ENCODE results near the gene MED1.

Gene MED1

GRCh38 chr17:39486242-39486641 lies 35.2 kb upstream of the MED1 start (continued):
- TF ChIP-seq PRDM6 (tag by site-specific recombination; IDR thresholded peaks at IDR 0.05) (peak; percentile 57; the same call in 1 of the 2 replicates), ZNF777 (tag by site-specific recombination; IDR thresholded peaks at IDR 0.05; ENCODE audit: borderline replicate concordance) (no peak), GFI1B (tag by site-specific recombination; IDR thresholded peaks at IDR 0.05) (peak; percentile 86; the same call in 1 of the 2 replicates), SCRT1 (tag by site-specific recombination; IDR thresholded peaks at IDR 0.05; ENCODE audit: borderline replicate concordance) (no peak), IKZF3 (tag by site-specific recombination; IDR thresholded peaks at IDR 0.05) (peak; percentile 93), ZNF701 (tag by site-specific recombination; IDR thresholded peaks at IDR 0.05) (no peak), ZNF558 (tag by site-specific recombination; IDR thresholded peaks at IDR 0.05) (no peak), ZNF280D (tag by site-specific recombination; IDR thresholded peaks at IDR 0.05) (no peak), ZIC2 (tag by site-specific recombination; IDR thresholded peaks at IDR 0.05) (peak; percentile 29)

GRCh38 chr17:39485555-39485954 lies 34.5 kb upstream of the MED1 start:
- ChIA-PET CTCF (interaction anchor here (0.7 to 1.6 kb wide), 6 partner anchors 13 to 215 kb away, joined by 3 to 4 read pairs (median 3); no protein-coding TSS in a partner anchor), POLR2A (interaction anchor here (0.6 to 2.2 kb wide), 8 partner anchors 10 to 85 kb away, joined by 3 to 21 read pairs (median 5); partner anchors contain the start of genes CDK12 and MED1)
- TF ChIP-seq INSM2 (tag by site-specific recombination; IDR thresholded peaks at IDR 0.05) (0 out of 2 replicates have a peak, but pooled peaks have one; percentile 19), BCL11A (tag by site-specific recombination; IDR thresholded peaks at IDR 0.05; ENCODE audit: low read depth) (no peak)
- Histone ChIP-seq H3K9me3 (ENCODE audit: control insufficient read depth, insufficient read depth, low read depth, low read length) (no peaks in the 10 kb centered on the region), H3K4me3 (ENCODE audit: low read depth, low read length) (no peak overlapping the region), H3K4me1 (ENCODE audit: control insufficient read depth, insufficient read depth, low read length) (0 out of 2 replicates have a peak, but pooled peaks cover 3% of the 10 kb centered on the region), H3K36me3 (ENCODE audit: control insufficient read depth in 2 of 2, insufficient read depth in 1 of 2, low read length in 2 of 2) (peaks cover 38 to 70% of the 10 kb centered on the region in 2 experiments), H3K27ac (ENCODE audit: extremely low read depth, low read depth, low read length) (0 out of 2 replicates have a peak overlapping the region, but pooled peaks have one; percentile 49)

- POLR2A ChIA-PET: interaction anchor here (0.6 kb wide), 1 partner anchor 284 kb away, joined by 3 read pairs; the partner anchor contains the start of gene RPL19
Measured at GRCh38 chr17:39484178-39484577, 33.1 kb upstream of the MED1 start.

More at GRCh38 chr17:39484178-39484577, 33.1 kb upstream of the MED1 start:
- no peaks in the 10 kb centered on the region for H3K9me3 ChIP-seq (ENCODE audit: control insufficient read depth, insufficient read depth, low read depth, low read length)
- CTCF ChIA-PET: interaction anchor here (0.8 kb wide), 1 partner anchor 591 kb away, joined by 4 read pairs; no protein-coding TSS in a partner anchor
- H3K4me3 ChIP-seq (ENCODE audit: low read depth, low read length): no peak overlapping the region
- TF ChIP-seq ZNF362 (tag by site-specific recombination; IDR thresholded peaks at IDR 0.05) (no peak), KLF9 (tag by site-specific recombination; IDR thresholded peaks at IDR 0.05; ENCODE audit: low read depth) (no peak), ZNF654 (tag by site-specific recombination; IDR thresholded peaks at IDR 0.05; ENCODE audit: low read depth) (no peak)
- peaks cover 44 to 70% of the 10 kb centered on the region in 2 experiments; a peak in 2 of 3 replicates for H3K36me3 ChIP-seq (ENCODE audit: control insufficient read depth in 2 of 2, insufficient read depth in 1 of 2, low read length in 2 of 2)
- 0 out of 2 replicates have a peak, but pooled peaks cover 3% of the 10 kb centered on the region for H3K4me1 ChIP-seq (ENCODE audit: control insufficient read depth, insufficient read depth, low read length)
- H3K27ac ChIP-seq (ENCODE audit: extremely low read depth, low read depth, low read length): no peak overlapping the region

Data from HEK293 (cell line).